T-helper 1 cell treated with Interleukin-12 subunit alpha and Interleukin-12 subunit beta and Interleukin-4 antibody, amounts not matched to agents 30 ng/mL and 1 ng/mL, for 36 hours (primary cell): ENCODE data around the gene NIPAL3. TPM values are rescaled to one million over a fixed set of nuclear protein-coding genes. Genes with fewer than 3 reads are reported as not detected.
"Not testable (repeated sequence)": the region's sequence is repeated elsewhere in the genome, so short reads cannot be mapped to it uniquely, and the experiment has no call there.

ENCODE experiments used
- intact Hi-C: fragments of 100-400 bp; cut with micrococcal nuclease; formaldehyde crosslinking; loops from one replicate; pipeline ENCODE4 v1.15.1; 2024
- total RNA-seq: library from RNA; stranded (reverse); gene quantifications from 2 replicates; pipeline ENCODE4 v1.2.3, GENCODE V29; 2022

Gene NIPAL3
- total RNA-seq, 1 donor from 2014 or later: 39.4 TPM

- intact Hi-C loops: no loop called here
These were observed 36.1 kb downstream of the NIPAL3 start for GRCh38 chr1:24451746-24452145.

DNA sequence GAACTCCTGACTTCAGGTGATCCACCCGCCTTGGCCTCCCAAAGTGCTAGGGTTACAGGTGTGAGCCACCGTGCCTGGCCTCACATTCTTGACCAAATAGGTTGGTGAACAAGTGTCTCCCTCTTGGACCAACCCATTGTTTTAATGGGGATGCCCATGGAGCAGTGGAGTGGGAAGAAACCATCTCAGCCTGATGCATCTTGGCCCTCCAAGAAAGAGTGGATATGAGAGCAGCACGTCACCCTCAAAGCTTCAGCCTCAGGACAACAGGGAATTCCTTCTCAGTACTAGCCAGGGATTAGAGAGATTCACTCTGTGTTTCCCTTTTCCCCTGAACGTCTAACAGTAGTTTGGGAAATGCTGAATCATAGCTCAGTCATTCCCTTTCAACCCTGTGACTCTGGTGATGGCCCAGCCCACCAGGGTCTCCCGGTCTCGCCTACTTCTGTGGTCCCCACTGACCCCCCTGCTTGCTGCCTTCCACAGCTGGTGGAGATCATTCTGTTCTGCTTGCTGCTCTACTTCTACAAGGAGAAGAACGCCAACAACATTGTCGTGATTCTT is 37.4 kb downstream of the NIPAL3 start:
- intact Hi-C loops: no loop called here

- intact Hi-C loops: no loop called here
These were observed 39.1 kb downstream of the NIPAL3 start for GRCh38 chr1:24454673-24455072.

DNA sequence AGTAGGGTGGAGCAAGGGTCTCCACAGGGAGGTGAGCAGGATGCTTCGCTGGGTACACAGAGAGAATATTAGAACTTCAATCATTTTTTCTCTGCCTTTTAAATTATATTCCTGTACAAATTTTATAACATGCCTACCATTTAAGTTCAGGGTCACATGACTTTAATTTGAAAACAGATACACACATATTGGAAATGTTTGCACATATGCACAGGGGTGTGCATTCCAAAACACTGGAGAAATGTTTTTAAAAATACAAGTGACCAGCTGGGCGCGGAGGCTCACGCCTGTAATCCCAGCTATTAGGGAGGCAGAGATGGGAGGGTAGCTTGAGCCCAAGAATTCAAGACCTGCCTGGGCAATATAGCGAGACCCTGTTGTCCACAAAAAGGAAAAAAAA is 39.7 kb downstream of the NIPAL3 start:
- intact Hi-C loops: no loop called here

GRCh38 chr1:24457866-24458265 is 42.3 kb downstream of the NIPAL3 start:
- intact Hi-C loops: no loop called here

GRCh38 chr1:24459551-24460266 is 44.1 kb downstream of the NIPAL3 start:
- intact Hi-C loops: no loop called here

- intact Hi-C loops: not testable (repeated sequence)
These were observed 46.5 kb downstream of the NIPAL3 start for GRCh38 chr1:24462128-24462527.

GRCh38 chr1:24463776-24464735 is 48.5 kb downstream of the NIPAL3 start:
- intact Hi-C loops: no loop called here

- intact Hi-C loops: no loop called here
These were observed 49.5 kb downstream of the NIPAL3 start for GRCh38 chr1:24465099-24465498.

DNA sequence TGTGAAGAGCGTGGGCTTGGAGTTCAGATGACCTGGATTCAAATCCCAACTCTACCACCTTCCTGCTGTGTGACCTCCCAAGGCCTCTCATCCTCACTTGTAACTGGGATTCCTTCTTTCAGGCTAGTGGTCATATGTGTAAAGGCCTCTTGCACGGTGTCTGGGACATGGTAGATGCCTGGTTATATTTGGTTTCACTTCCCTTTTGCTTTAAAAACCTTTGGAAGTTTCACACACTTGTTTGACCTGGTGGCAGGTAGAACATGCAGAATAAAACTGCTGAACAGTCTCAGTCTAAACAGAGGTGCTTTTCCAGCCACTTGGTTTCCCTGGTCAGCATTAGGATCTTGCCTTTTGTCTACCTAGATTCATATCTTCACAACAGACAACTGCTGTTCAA is 50.0 kb downstream of the NIPAL3 start:
- intact Hi-C loops: no loop called here

DNA sequence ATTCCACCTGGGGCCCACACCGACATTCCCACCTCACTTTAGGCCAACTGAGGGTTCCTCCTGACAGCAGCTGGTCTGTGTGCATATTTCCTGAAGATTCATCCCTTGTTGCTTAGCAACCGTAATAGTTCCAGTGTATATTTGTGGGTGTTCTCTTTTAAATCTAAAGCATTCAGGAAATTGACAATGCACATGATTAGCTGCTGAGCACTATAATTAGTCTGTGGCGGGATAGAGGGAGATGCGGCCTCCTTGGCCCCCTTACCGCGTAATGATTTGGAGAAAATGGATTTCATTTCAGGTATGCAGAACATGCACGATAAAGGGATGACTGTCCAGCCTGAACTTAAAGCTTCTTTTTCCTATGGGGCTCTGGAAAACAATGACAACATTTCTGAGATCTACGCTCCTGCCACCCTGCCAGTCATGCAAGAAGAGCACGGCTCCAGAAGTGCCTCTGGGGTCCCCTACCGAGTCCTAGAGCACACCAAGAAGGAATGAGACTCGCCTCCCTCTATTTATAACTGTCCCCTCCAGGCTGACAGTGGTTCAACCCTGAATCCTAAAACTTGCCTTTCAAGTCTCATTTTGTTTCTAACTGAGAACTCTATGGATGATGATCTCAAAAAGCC is 53.2 kb downstream of the NIPAL3 start:
- intact Hi-C loops: no loop called here

DNA sequence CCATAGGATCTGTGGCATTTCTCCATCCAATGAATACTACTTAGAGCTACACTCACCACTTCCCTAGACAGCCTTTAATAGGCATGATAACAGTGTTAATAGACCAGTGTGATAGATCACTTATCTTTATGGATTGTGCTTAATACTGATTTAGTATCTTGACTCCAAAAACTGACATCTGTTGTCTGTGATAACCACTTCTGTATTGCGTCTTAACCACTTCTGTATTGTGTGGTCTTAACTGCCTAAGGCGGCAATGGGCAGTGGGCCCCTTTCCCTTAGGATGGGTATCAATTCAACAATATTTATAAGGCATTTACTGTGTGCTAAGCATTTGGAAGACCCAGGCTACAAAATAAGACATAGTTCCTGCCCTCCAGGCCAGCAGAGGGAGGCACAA is 55.0 kb downstream of the NIPAL3 start:
- intact Hi-C loops: no loop called here

- intact Hi-C loops: no loop called here
These were observed 57.1 kb downstream of the NIPAL3 start for GRCh38 chr1:24472527-24473251.

DNA sequence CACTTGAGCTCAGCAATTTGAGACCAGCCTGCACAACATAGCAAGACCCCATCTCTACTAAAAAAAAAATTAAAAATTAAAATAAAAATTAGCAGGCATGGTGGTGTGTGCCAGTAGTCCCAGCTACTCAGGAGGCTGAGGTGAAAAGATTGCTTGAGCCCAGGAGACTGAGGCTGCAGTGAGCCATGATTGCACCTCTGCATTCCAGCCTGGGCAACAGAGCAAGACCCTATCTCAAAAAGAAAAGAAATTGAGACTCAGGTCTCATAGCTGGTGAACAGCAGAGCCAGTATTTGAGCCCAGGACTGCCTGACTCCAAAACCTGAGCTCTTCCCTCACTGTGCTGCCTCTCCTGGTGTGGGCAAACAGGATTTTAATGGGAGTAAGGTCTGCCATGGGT is 58.6 kb downstream of the NIPAL3 start:
- intact Hi-C loops: no loop called here

DNA sequence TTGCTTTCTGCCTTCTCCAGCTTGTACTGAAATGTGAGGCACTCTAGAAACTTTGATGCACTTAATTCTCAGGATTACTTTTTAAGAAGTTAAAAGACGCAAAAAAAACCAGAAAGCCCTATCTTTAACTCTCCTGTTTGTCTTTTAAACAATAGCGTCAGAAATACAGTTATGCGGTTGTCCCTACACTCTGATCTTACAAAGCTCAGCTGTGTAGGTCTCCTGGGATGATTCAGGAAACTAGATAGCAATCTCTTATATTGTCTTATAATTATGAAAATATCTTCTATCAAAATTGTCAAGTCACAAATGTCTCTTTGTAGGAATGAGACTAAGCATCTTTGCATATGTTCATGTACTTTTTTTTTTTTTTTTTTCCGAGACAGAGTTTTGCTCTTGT is 60.1 kb downstream of the NIPAL3 start:
- intact Hi-C loops: loop anchor here (5.0 kb wide), 1 partner anchor 48 kb away; no protein-coding TSS in a partner anchor

DNA sequence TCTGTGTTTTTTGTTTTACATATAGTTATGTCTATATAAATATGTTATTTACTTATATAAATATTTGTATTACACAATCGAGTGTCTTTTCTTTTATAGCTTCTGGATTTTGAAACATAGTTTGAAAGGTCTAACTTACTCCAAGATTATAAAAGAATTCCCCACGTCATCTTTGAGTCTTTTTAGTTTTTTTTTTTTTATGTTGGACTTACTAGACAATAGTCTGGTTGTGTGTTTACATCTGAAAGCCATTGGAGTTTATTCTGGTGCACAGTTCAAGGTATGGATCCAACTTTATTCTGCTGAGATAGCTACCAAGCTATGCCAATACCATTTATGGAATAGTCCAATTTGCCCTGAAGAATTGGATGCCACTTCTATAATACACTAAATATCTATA is 61.0 kb downstream of the NIPAL3 start:
- intact Hi-C loops: loop anchor here (5.0 kb wide), 1 partner anchor 49 kb away; no protein-coding TSS in a partner anchor

- intact Hi-C loops: loop anchor here (5.0 kb wide), 1 partner anchor 50 kb away; no protein-coding TSS in a partner anchor
These were observed 61.7 kb downstream of the NIPAL3 start for GRCh38 chr1:24477309-24477708.

- intact Hi-C loops: loop anchor here (1.0 to 5.0 kb wide), 4 partner anchors 21 to 161 kb away; partner anchors contain the start of genes NIPAL3, RCAN3 and SRRM1
These were observed 65.5 kb downstream of the NIPAL3 start for GRCh38 chr1:24481101-24481500.

DNA sequence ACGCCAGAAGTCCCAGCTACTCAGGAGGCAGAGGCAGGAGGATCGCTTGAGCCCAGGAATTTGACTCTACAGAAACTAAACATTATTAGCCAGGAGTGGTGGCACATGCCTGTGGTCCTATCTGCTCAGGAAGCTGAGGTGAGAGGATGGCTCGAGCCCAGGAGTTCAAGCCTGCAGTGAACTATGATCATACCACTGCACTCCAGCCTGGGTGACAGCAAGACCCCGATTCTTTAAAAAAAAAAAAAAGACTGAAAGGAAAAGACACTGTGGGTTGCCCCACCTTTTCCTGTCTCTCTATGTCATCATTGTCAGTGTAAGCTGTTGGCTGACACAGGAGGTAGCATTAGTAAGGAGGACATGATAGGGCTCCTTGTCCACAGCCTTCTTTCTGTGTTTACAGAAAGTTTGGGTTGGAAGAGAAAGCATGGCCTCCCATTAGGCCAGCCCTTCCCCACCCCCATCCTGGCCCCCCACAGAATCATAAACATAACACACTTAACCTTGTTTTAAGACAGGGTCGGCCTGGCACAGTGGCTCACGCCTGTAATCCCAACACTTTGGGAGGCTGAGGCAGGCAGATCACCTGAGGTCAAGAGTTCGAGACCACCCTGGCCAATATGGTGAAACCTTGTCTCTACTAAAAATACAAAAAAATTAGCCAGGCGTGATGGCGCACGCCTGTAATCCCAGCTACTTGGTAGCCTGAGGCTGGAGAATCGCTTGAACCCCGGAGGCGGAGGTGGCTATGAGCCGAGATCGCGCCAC is 66.4 kb downstream of the NIPAL3 start:
- intact Hi-C loops: loop anchor here (1.0 to 5.0 kb wide), 5 partner anchors 20 to 160 kb away; partner anchors contain the start of genes NIPAL3, RCAN3 and SRRM1

DNA sequence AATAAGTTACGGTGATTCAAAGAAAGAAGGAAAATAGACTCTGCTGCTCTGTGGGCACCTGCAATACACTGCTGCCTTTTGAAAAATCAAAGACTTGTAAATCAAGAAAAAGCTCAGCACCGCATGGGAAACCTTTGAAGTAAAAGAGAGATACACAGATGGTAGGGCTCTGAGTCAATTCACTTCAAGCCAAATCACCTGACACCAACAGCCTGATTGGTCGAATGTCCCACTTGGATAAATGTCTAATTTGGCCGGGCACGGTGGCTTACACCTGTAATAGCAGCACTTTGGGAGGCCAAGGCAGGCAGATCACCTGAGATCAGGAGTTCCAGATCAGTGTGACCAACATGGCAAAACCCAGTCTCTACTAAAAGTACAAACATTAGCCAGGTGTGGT is 67.8 kb downstream of the NIPAL3 start:
- intact Hi-C loops: loop anchor here (2.0 to 5.0 kb wide), 2 partner anchors 51 to 159 kb away; partner anchors contain the start of gene SRRM1
